Measurements from ENCODE around the gene LPIN3.

LPIN3 gene, protein sequence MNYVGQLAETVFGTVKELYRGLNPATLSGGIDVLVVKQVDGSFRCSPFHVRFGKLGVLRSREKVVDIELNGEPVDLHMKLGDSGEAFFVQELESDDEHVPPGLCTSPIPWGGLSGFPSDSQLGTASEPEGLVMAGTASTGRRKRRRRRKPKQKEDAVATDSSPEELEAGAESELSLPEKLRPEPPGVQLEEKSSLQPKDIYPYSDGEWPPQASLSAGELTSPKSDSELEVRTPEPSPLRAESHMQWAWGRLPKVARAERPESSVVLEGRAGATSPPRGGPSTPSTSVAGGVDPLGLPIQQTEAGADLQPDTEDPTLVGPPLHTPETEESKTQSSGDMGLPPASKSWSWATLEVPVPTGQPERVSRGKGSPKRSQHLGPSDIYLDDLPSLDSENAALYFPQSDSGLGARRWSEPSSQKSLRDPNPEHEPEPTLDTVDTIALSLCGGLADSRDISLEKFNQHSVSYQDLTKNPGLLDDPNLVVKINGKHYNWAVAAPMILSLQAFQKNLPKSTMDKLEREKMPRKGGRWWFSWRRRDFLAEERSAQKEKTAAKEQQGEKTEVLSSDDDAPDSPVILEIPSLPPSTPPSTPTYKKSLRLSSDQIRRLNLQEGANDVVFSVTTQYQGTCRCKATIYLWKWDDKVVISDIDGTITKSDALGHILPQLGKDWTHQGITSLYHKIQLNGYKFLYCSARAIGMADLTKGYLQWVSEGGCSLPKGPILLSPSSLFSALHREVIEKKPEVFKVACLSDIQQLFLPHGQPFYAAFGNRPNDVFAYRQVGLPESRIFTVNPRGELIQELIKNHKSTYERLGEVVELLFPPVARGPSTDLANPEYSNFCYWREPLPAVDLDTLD

DNA sequence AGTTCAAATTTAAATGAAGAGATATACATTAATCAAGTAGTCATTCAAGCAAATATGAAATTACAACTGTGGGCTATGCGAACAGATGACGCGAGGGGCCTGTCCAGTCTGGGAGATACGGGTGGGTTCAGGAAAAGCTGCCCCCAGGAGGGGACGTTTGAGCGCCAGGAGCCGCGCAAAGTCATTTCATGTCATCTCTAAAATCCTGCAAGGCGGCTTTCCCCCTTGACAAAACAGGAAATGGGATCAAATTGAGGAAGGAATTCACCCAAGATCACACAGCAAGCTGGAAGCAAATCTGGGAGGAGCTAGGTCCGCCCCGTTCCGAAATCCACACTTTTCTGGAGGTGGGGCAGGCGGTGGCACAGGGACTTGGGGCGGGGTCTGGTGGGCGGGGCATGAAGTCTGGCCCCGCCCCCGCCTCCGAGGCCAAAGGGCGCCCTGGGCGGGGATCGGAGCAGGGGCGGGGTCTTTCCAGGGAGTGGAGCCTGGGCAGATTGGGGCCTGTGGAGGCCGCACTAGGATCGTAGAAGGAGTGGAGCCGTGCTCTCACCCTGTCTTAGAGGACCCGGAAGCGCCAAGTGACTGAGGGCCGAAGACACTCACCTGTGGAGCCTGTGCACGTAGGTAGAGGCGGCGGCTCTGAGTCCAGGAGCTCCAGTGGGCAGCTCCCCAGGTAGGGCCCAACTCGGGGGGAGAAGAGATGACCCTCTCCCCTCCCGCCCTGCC lies at the start of gene LPIN3:
TSS of gene LPIN3 (plus strand) at position 495 of the 729 bp plus-strand sequence. CDS start 4,983 bp downstream, outside the sequence.
- H3K27ac Mint-ChIP-seq, result peak within 1 kb of the TSS; percentile 61
- H3K4me3 Mint-ChIP-seq, result peak within 1 kb of the TSS; percentile 76
- peaks cover 45% of the 10 kb centered on the region for H3K27me3 Mint-ChIP-seq
- H3K36me3 Mint-ChIP-seq (ENCODE audit: low read depth), result no peaks in the 10 kb centered on the region
- peaks cover 9% of the 10 kb centered on the region for H3K4me1 Mint-ChIP-seq (ENCODE audit: low read depth)
- H3K9me3 Mint-ChIP-seq, result no peaks in the 10 kb centered on the region
- intact Hi-C loops (cut with micrococcal nuclease), result loop anchor here (1.0 to 2.0 kb wide), 3 partner anchors 23 to 372 kb away; partner anchors contain the start of gene ZHX3

DNA sequence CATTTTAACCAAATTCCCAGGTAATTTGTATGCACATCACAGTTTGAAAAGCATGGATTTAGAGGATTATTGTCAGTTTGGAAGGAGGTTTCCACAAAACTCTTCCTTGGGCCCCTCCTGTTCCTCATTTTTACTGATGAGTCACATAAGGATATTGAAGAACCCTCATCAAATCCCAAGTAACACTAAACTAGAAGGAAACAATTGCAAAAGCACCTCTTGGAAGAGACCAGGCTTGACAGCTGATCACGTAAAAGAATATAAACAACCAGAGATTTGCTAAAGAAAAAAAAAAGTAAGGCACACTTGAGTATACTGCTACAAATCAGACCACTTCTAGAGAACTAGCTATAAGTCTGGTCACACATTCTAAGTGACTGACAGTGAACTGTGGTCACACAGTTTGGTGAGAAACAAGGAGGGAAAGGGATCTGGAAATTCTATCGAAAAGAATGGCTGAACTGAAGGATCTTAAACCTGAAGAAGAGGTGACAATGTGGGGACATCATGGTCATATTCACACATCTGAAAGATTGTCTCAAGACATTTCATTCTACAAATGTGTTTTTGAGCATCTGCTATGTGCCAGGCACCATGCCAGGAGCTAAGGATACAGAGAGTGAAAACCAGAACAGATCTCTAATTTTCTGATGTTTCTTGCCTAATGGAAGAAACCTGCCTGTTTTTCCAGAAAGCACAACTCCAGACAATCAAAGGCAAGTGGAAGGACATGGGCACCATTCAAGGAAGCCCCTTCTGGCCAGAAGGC lies 47.2 kb upstream of the LPIN3 start:
- no peaks in the 10 kb centered on the region for H3K9me3 Mint-ChIP-seq
- intact Hi-C loops (cut with micrococcal nuclease), result no loop called here
- no peak overlapping the region for H3K27ac Mint-ChIP-seq

DNA sequence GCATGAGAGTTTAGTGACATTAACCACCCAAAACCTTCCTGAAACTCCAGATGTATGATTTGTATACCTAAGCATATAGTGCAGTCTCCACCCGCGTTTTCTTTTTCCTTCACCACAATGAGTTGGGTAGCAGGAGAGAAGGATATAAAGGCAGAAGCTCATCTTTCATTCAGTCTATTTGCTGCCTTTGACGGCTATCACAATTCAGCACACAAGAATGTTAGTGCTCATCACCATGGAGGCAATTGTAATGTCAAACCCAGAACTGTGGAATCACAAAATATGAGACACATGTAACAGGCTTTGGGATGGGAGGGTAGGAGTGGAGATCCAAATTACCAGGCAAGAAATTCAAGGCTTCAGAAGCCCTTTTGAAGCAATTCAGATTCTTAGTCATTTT lies 40.7 kb upstream of the LPIN3 start:
- H3K4me1 Mint-ChIP-seq (ENCODE audit: low read depth), result no peaks in the 10 kb centered on the region
- H3K9me3 Mint-ChIP-seq, result no peaks in the 10 kb centered on the region
- no peak overlapping the region for H3K4me3 Mint-ChIP-seq
- H3K36me3 Mint-ChIP-seq (ENCODE audit: low read depth), result no peaks in the 10 kb centered on the region
- intact Hi-C loops (cut with micrococcal nuclease), result no loop called here
- H3K27me3 Mint-ChIP-seq, result peaks cover 2% of the 10 kb centered on the region
- H3K27ac Mint-ChIP-seq, result no peak overlapping the region

More for the DNA sequence above, 47.2 kb upstream of the LPIN3 start:
- Mint-ChIP-seq H3K27me3 (peaks cover 6% of the 10 kb centered on the region), H3K4me3 (no peak overlapping the region), H3K36me3 (ENCODE audit: low read depth) (no peaks in the 10 kb centered on the region), H3K4me1 (ENCODE audit: low read depth) (peaks cover 15% of the 10 kb centered on the region)

DNA sequence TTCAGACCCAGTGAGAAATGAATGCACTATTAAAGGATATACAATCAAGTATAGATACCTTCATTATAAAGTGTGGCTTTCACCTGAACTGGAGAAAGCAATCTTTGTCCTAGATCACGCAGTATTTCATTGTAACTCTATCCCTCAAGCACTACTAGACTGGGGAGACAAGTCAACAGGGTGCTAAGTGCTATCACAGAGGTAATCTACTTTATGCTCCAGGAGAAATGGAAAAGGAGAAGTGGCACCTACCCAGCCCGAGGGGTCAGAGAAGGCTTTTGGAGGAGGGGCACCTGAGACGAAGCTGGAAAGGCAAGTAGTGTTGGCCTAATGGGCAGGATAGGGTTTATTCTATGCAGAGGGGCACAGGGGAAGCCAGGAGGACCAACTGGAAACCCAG lies 40.2 kb upstream of the LPIN3 start:
- intact Hi-C loops (cut with micrococcal nuclease), result no loop called here
- Mint-ChIP-seq H3K4me3 (no peak overlapping the region), H3K36me3 (ENCODE audit: low read depth) (no peaks in the 10 kb centered on the region), H3K27me3 (peaks cover 2% of the 10 kb centered on the region), H3K27ac (no peak overlapping the region), H3K9me3 (no peaks in the 10 kb centered on the region), H3K4me1 (ENCODE audit: low read depth) (no peaks in the 10 kb centered on the region)

DNA sequence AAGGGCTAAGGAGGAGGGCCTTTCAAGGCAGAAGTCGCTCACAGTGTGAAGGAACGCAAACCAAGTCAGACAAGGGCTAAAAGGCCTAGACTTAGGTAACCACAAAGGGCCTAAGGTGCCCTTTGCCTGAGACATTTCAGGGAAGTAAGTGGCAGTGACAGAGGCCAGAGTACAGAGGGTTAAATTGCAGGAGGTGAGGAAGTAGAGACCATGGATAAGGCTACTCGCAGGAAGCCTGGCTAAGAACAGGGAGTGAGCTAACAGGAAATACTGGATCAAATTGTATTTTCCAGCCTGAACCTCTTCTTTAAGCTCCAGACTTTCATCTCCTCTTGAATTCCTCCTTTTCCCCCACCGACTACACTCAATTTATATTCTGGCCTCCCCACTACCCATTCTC lies 39.7 kb upstream of the LPIN3 start:
- Mint-ChIP-seq H3K36me3 (ENCODE audit: low read depth) (no peaks in the 10 kb centered on the region), H3K4me1 (ENCODE audit: low read depth) (no peaks in the 10 kb centered on the region), H3K27me3 (peaks cover 2% of the 10 kb centered on the region), H3K4me3 (no peak overlapping the region), H3K9me3 (no peaks in the 10 kb centered on the region), H3K27ac (no peak overlapping the region)
- intact Hi-C loops (cut with micrococcal nuclease), result no loop called here

DNA sequence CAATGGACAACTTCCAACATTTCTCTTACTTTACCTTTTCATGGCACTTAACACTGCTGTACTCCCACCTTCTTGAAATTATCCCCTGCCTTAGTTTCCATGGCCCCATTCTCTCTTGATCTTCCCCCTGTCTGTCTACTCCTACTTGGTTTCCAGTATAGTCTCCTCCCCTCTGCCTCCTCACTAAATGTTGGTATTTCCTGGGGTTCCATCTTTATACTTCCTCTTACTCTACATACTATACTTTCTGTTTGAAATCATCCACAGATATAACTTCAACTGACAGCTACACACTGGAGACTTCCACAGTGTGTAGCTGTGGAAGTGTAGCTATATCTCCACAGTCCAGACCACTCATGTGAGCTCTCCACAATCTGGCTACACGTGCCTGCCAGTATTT lies 36.6 kb upstream of the LPIN3 start:
- H3K27me3 Mint-ChIP-seq, result no peaks in the 10 kb centered on the region
- H3K9me3 Mint-ChIP-seq, result no peaks in the 10 kb centered on the region
- H3K4me3 Mint-ChIP-seq, result no peak overlapping the region
- H3K36me3 Mint-ChIP-seq (ENCODE audit: low read depth), result no peaks in the 10 kb centered on the region
- intact Hi-C loops (cut with micrococcal nuclease), result no loop called here
- H3K4me1 Mint-ChIP-seq (ENCODE audit: low read depth), result peaks cover 9% of the 10 kb centered on the region
- no peak overlapping the region for H3K27ac Mint-ChIP-seq

DNA sequence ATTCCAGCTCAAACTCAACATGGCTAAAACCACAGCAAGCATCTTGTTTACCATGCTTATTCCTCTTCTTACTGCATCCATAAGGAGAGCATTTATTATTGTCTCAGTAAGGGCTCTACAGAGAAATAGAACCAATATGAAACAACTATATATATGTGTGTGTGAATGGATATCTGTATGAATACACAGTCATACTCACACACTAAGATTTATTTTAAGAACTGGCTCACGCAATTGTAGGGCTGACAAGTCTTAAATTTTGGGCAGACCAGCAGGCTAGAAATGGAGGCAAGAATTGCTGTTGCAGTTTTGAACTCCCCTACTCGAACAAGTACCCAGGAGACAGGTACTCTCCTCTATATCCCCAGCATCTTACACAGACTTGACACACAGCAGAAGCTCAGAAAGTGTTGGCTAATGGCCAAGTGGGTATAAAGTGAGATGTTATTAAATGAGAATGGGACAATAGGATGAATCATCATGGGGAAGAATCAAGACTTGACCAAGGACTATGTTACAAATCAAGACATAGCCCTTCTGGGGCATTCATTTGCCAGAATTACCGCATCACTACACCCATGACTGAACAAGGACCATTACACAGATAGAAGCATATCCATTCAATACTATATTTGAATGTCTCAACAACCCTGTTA lies 36.1 kb upstream of the LPIN3 start:
- Mint-ChIP-seq H3K4me3 (no peak overlapping the region), H3K27ac (no peak overlapping the region), H3K9me3 (no peaks in the 10 kb centered on the region), H3K27me3 (no peaks in the 10 kb centered on the region), H3K4me1 (ENCODE audit: low read depth) (peaks cover 12% of the 10 kb centered on the region), H3K36me3 (ENCODE audit: low read depth) (no peaks in the 10 kb centered on the region)
- intact Hi-C loops (cut with micrococcal nuclease), result no loop called here

DNA sequence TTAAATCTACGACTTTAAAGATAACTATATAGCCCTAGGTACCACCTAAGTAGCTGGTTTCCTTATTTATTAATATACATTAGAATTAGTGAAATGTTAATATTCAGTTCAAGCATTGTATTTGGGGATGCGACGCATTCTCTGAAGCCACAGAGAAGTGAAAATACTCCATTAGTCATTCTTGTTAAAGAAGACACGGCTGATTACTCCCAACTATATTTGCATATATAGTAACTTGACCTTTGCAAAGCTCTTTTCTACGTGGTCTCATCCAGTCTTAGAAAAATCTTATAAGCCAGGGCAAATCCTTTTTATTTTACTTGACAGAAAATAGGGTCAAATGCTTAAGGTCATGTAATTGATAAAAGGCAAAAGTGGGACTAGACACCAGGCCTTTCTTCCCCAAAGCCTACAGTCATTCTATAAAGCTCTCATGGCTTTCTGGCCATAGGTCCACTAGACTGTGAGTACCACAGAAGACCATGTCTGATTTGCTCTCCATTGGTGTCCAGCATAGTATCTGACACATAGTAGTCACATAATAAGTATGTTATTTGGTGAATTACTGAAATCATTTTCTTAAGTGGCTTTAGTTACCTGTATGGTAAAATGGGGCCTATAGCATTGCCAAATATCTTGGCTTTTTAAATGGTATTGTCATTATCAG lies 34.4 kb upstream of the LPIN3 start:
- Mint-ChIP-seq H3K9me3 (no peaks in the 10 kb centered on the region), H3K4me3 (no peak overlapping the region), H3K27me3 (no peaks in the 10 kb centered on the region), H3K36me3 (ENCODE audit: low read depth) (no peaks in the 10 kb centered on the region), H3K27ac (no peak overlapping the region), H3K4me1 (ENCODE audit: low read depth) (peaks cover 19% of the 10 kb centered on the region)
- intact Hi-C loops (cut with micrococcal nuclease), result no loop called here

DNA sequence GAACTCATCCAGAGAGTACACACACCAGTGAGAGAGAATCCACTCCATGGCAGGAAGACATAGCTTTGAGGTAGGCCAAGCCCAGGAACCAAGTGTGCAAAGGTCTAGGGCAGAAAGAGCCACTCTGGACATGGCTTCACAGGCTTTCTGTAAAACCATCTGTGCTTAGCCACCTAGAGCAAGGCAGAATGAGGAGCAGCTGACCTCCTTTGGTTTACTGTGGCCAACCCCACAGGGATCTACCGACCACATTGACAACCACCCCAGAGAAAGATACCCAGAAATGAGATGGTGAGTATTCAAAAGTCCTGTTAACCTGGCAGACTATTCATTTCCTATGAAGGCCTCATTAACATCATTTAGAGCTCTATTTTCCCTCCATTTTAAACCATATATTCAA lies 33.6 kb upstream of the LPIN3 start:
- Mint-ChIP-seq H3K27me3 (no peaks in the 10 kb centered on the region), H3K4me1 (ENCODE audit: low read depth) (peaks cover 19% of the 10 kb centered on the region), H3K27ac (no peak overlapping the region), H3K9me3 (no peaks in the 10 kb centered on the region), H3K36me3 (ENCODE audit: low read depth) (no peaks in the 10 kb centered on the region), H3K4me3 (no peak overlapping the region)
- intact Hi-C loops (cut with micrococcal nuclease), result no loop called here

DNA sequence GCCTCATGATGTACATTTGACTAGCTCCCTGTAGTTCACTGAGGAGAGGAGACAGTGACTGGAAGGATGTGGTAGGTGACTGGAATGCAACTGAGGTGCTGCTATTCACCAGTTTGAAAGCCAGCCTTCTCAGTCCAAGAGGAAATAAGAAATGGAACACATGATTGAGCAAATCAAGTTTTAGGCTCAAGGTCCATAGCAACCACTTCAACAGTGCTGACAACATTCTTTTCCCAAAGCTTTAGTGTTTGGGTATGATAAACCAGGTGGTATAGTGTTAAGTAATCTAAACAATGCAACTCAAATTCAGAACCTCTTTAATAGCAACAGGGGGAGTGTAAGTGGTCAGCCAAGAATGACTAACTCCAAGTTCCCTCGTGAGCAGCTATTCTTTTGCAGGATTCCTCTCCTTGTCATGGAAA lies 32.3 kb upstream of the LPIN3 start:
- H3K9me3 Mint-ChIP-seq, result no peaks in the 10 kb centered on the region
- no peaks in the 10 kb centered on the region for H3K36me3 Mint-ChIP-seq (ENCODE audit: low read depth)
- peaks cover 19% of the 10 kb centered on the region for H3K4me1 Mint-ChIP-seq (ENCODE audit: low read depth)
- H3K4me3 Mint-ChIP-seq, result no peak overlapping the region
- H3K27ac Mint-ChIP-seq, result no peak overlapping the region
- intact Hi-C loops (cut with micrococcal nuclease), result no loop called here
- H3K27me3 Mint-ChIP-seq, result no peaks in the 10 kb centered on the region

DNA sequence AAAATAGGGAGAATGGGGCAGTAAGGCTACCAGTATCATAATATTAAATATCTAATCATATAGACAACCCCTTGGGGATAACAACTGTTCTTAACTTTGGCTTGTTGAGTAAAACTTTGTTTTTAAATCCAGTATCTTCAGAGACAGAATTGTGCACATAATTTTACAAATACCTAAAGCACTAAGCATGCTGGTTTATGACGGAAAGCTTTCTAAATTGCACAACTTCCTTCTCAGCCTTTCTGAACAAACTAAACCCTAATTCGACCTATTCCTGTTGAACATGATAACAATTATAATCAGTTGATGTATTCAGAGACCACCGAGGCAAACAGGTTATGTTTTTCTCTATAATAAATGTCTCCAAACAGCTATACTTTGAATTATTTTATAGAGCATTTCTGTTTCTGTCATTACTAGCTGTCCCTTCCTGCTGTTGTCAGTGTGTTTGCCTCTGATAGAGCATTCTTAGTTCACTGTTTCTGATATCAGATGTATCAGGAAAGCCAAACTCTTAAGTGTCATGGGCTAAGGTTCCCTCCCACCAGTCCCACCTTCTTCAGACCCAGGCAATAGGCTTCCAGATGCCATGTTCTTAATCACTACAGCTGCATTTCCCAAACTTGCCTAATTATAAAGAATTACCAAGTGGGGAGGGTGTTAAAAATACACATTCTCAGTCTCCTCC lies 31.8 kb upstream of the LPIN3 start:
- H3K36me3 Mint-ChIP-seq (ENCODE audit: low read depth), result no peaks in the 10 kb centered on the region
- no peaks in the 10 kb centered on the region for H3K27me3 Mint-ChIP-seq
- H3K4me1 Mint-ChIP-seq (ENCODE audit: low read depth), result peaks cover 19% of the 10 kb centered on the region
- H3K4me3 Mint-ChIP-seq, result no peak overlapping the region
- H3K27ac Mint-ChIP-seq, result no peak overlapping the region
- intact Hi-C loops (cut with micrococcal nuclease), result no loop called here
- no peaks in the 10 kb centered on the region for H3K9me3 Mint-ChIP-seq

DNA sequence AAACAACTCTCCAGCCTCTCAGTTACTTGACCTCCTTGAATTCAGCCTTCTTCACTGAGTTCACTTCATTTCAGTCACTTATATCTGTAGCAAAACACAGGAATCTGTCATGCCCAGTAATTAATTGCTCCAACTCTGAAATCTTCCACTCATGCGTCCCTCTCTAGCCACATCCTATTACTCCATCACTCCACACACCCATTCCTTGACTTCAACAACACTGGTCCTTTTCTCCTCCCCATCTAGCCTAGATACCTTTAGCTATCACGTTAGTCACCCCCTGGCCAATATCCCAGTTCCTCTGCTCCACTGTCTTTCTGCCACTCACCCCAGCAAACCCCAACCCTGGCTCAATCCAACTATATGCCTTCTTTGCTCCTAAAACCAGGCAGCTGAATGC lies 30.8 kb upstream of the LPIN3 start:
- Mint-ChIP-seq H3K4me1 (ENCODE audit: low read depth) (peaks cover 19% of the 10 kb centered on the region), H3K4me3 (no peak overlapping the region), H3K36me3 (ENCODE audit: low read depth) (no peaks in the 10 kb centered on the region), H3K27me3 (no peaks in the 10 kb centered on the region), H3K9me3 (no peaks in the 10 kb centered on the region), H3K27ac (no peak overlapping the region)
- intact Hi-C loops (cut with micrococcal nuclease), result no loop called here
